Esophagus (tissue), 2 donors: ENCODE data around the gene LAIR1. TPM values are rescaled to one million over a fixed set of nuclear protein-coding genes. Genes with fewer than 3 reads are reported as not detected.

ENCODE experiments used
- H3K27ac ChIP-seq, 2 donors: one replicate each; pipeline ENCODE4 v1.5.1; 2013; ENCODE audit warnings: low read depth in 2 of 2, mild to moderate bottlenecking in 2 of 2, inconsistent platforms in 1 of 2, low read length in 1 of 2, moderate library complexity in 1 of 2
- H3K27me3 ChIP-seq, 2 donors: one replicate each; pipeline ENCODE4 v1.6.1; 2013; ENCODE audit warnings: low read length in 2 of 2, control low read depth in 1 of 2, mild to moderate bottlenecking in 1 of 2; ENCODE audit not compliant: insufficient read depth in 2 of 2, control insufficient read depth in 1 of 2
- H3K36me3 ChIP-seq, 2 donors: one replicate each; pipeline ENCODE4 v1.6.1; 2013; ENCODE audit warnings: low read length in 1 of 2; ENCODE audit not compliant: control insufficient read depth in 2 of 2, insufficient read depth in 2 of 2
- H3K4me1 ChIP-seq, 2 donors: one replicate each; pipeline ENCODE4 v1.6.1; 2013; ENCODE audit warnings: low read length in 1 of 2; ENCODE audit not compliant: control insufficient read depth in 2 of 2, insufficient read depth in 2 of 2
- H3K4me3 ChIP-seq, 2 donors: one replicate each; pipeline ENCODE4 v1.5.1; 2013; ENCODE audit warnings: low read length in 2 of 2, mild to moderate bottlenecking in 2 of 2, low read depth in 1 of 2, moderate library complexity in 1 of 2
- H3K9me3 ChIP-seq, 2 donors: one replicate each; pipeline ENCODE4 v1.6.1; 2013; ENCODE audit warnings: mild to moderate bottlenecking in 2 of 2, low read depth in 1 of 2, low read length in 1 of 2, moderate library complexity in 1 of 2; ENCODE audit not compliant: control insufficient read depth in 2 of 2, insufficient read depth in 1 of 2
- WGBS, 2 donors: extraction: QIAGEN DNeasy Blood & Tissue Kit; methylation state at CpG; one replicate each; pipeline ENCODE4 v1.1.7; 2013; 5-methylcytosine and 5-hydroxymethylcytosine counted together
- polyA plus RNA-seq, 2 donors: library from polyadenylated mRNA; stranded (reverse); fragments of 200-250 nt; gene quantifications; one replicate each; pipeline ENCODE4 v1.2.3, GENCODE V29; 2013
- donor health status: healthy with polysubstance abuse.
- donor health status: Bipolar disorder and iron deficiency.

Gene LAIR1
- 1 to 10 TPM; 1.9 to 2.0 TPM for polyA plus RNA-seq

GRCh38 chr19:54364775-54365257 lies at the start of gene LAIR1:
TSS of gene LAIR1 (minus strand) at chr19:54364931. CDS start at chr19:54364804, 127 bp downstream.
- Histone ChIP-seq H3K27me3 (no peaks in the 10 kb centered on the region), H3K4me3 (peak within 1 kb of the TSS in 1 of 2 donors; percentile 37), H3K9me3 (no peaks in the 10 kb centered on the region), H3K27ac (peak within 1 kb of the TSS in 1 of 2 donors; percentile 13), H3K36me3 (no peaks in the 10 kb centered on the region), H3K4me1 (no peaks in the 10 kb centered on the region)
- WGBS, 2 donors = 56 to 62% methylated on average over 13 of the region's 13 CpGs

GRCh38 chr19:54414156-54414555 lies 49.4 kb upstream of the LAIR1 start:
- 87 to 88% methylated on average over 4 of the region's 4 CpGs for WGBS, 2 donors
- Histone ChIP-seq H3K4me1 (peaks cover 0 to 2% of the 10 kb centered on the region in 2 donors), H3K36me3 (no peaks in the 10 kb centered on the region)

GRCh38 chr19:54412877-54413276 lies 48.1 kb upstream of the LAIR1 start:
- Histone ChIP-seq H3K27ac (no peak overlapping the region), H3K27me3 (peaks cover 0 to 16% of the 10 kb centered on the region in 2 donors), H3K36me3 (no peaks in the 10 kb centered on the region), H3K4me3 (no peak overlapping the region), H3K9me3 (peaks cover 0 to 8% of the 10 kb centered on the region in 2 donors), H3K4me1 (no peaks in the 10 kb centered on the region)
- 70 to 76% methylated on average over 4 of the region's 4 CpGs for WGBS, 2 donors

More at GRCh38 chr19:54414156-54414555, 49.4 kb upstream of the LAIR1 start:
- Histone ChIP-seq H3K27me3 (peaks cover 0 to 16% of the 10 kb centered on the region in 2 donors), H3K4me3 (no peak overlapping the region), H3K27ac (no peak overlapping the region), H3K9me3 (peaks cover 0 to 8% of the 10 kb centered on the region in 2 donors)

- H3K9me3 ChIP-seq = peaks cover 0 to 5% of the 10 kb centered on the region in 2 donors
- no peak overlapping the region for H3K4me3 ChIP-seq
- no peak overlapping the region for H3K27ac ChIP-seq
- H3K27me3 ChIP-seq = peaks cover 0 to 9% of the 10 kb centered on the region in 2 donors
- H3K4me1 ChIP-seq = no peaks in the 10 kb centered on the region
- no peaks in the 10 kb centered on the region for H3K36me3 ChIP-seq
Measured at GRCh38 chr19:54411033-54411432, 46.3 kb upstream of the LAIR1 start.

GRCh38 chr19:54408456-54409026 lies 43.8 kb upstream of the LAIR1 start:
- 75 to 85% methylated on average over 9 of the region's 9 CpGs for WGBS, 2 donors
- H3K27ac ChIP-seq = no peak overlapping the region

GRCh38 chr19:54407780-54408179 lies 43.0 kb upstream of the LAIR1 start:
- no peak overlapping the region for H3K4me3 ChIP-seq
- H3K9me3 ChIP-seq = peaks cover 0 to 2% of the 10 kb centered on the region in 2 donors
- H3K4me1 ChIP-seq = peaks cover 0 to 3% of the 10 kb centered on the region in 2 donors
- WGBS, 2 donors = 87 to 89% methylated on average over 7 of the region's 7 CpGs
- no peaks in the 10 kb centered on the region for H3K36me3 ChIP-seq
- H3K27ac ChIP-seq = no peak overlapping the region
- no peaks in the 10 kb centered on the region for H3K27me3 ChIP-seq

More at GRCh38 chr19:54408456-54409026, 43.8 kb upstream of the LAIR1 start:
- H3K4me1 ChIP-seq = no peaks in the 10 kb centered on the region
- H3K27me3 ChIP-seq = no peaks in the 10 kb centered on the region
- no peaks in the 10 kb centered on the region for H3K36me3 ChIP-seq
- no peak overlapping the region for H3K4me3 ChIP-seq
- no peaks in the 10 kb centered on the region for H3K9me3 ChIP-seq

GRCh38 chr19:54405628-54406027 lies 40.9 kb upstream of the LAIR1 start:
- Histone ChIP-seq H3K27me3 (no peaks in the 10 kb centered on the region), H3K4me3 (no peak overlapping the region), H3K9me3 (peaks cover 0 to 2% of the 10 kb centered on the region in 2 donors), H3K4me1 (peaks cover 0 to 3% of the 10 kb centered on the region in 2 donors), H3K27ac (no peak overlapping the region), H3K36me3 (no peaks in the 10 kb centered on the region)

GRCh38 chr19:54403054-54403453 lies 38.3 kb upstream of the LAIR1 start:
- peaks cover 0 to 3% of the 10 kb centered on the region in 2 donors for H3K4me1 ChIP-seq
- no peaks in the 10 kb centered on the region for H3K27me3 ChIP-seq
- H3K4me3 ChIP-seq = no peak overlapping the region
- WGBS, 2 donors = 76 to 86% methylated on average over 8 of the region's 8 CpGs
- no peak overlapping the region for H3K27ac ChIP-seq
- H3K9me3 ChIP-seq = peaks cover 0 to 2% of the 10 kb centered on the region in 2 donors
- no peaks in the 10 kb centered on the region for H3K36me3 ChIP-seq

- WGBS, 2 donors = 43 to 66% methylated on average over 6 of the region's 6 CpGs
- Histone ChIP-seq H3K4me3 (no peak overlapping the region), H3K27me3 (no peaks in the 10 kb centered on the region), H3K27ac (no peak overlapping the region), H3K9me3 (peaks cover 0 to 2% of the 10 kb centered on the region in 2 donors), H3K36me3 (no peaks in the 10 kb centered on the region), H3K4me1 (peaks cover 0 to 3% of the 10 kb centered on the region in 2 donors)
Measured at GRCh38 chr19:54400913-54401312, 36.2 kb upstream of the LAIR1 start.

- Histone ChIP-seq H3K27me3 (no peaks in the 10 kb centered on the region), H3K9me3 (peaks cover 0 to 2% of the 10 kb centered on the region in 2 donors), H3K27ac (peak overlapping the region; percentile 40 to 78), H3K4me3 (no peak overlapping the region), H3K36me3 (no peaks in the 10 kb centered on the region), H3K4me1 (peaks cover 0 to 3% of the 10 kb centered on the region in 2 donors)
- WGBS, 2 donors = 45 to 59% methylated on average over 2 of the region's 2 CpGs
Measured at GRCh38 chr19:54399189-54399588, 34.5 kb upstream of the LAIR1 start.
